MV-4-11 (cell line): Measurements from ENCODE around the gene TSKS.
A peak's percentile ranks its signal among the peaks of the same experiment; 100 is the strongest.
"Not testable (repeated sequence)": the region's sequence is repeated elsewhere in the genome, so short reads cannot be mapped to it uniquely, and the experiment has no call there.

ENCODE experiments used
- DNase-seq: peaks from one replicate; lab custom pipeline; 2025; lab: John Stamatoyannopoulos, UW

The TSKS gene

DNA sequence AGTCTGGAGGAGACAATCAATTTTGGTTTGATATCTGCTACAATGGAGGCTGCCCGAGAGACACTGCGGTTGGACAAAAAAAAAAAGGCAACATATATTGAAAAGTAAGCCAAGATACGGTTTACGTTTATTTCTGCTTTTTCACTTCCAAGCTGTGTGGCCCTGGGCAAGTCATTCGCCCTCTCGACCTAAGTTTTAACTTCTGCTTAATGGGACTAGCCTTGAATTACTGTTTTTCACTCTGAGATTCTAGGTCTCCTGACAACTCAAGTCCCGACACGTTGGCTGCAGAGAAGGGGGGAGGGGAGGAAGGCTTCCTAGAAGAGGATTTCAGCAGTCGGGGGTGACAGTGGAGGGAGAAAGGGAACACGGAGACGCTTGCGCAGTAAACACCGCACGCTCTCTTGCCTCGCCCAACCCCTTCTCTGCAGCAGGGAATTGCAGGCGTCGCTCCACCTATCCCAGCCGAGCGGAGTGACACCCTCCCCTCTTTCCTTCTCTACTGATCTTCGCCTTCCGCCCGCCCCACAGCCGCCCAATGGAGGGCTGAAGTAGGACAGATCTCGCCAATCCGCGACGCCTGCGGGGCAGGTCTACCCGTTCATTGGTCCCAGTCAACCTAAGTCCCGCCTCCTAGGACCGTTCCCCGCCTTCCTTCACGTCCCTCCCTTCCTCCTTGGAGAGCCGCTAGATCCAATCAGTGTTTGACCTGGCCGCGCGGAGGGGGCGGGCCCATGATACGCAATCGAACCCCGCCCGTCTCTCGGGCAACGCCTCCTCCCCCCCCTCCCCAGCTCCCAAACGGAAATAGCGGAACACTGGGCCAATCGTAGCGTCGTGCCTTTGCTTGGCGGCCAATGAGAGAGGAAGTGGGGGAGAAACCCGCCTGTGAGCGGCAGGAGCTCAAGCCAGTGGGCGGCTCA is 3.2 kb upstream of the TSKS start:
- peak; percentile 100 for DNase-seq

DNA sequence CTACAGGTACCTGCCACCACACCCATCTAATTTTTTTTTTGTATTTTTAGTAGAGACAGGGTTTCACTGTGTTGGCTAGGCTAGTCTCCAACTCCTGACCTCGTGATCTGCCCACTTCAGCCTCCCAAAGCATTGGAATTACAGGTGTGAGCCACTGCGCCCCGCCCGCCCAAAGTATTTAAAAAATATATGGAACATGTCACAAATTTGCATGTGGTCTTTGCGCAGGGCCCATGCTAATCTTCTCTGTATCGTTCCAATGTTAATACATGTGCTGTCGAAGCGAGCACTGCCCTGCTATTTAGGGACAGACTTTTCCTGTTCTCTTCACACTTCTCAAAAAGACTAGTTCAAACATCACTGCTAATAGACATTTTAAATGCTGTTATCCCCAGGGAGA is 1.2 kb upstream of the TSKS start:
- no peak for DNase-seq

DNA sequence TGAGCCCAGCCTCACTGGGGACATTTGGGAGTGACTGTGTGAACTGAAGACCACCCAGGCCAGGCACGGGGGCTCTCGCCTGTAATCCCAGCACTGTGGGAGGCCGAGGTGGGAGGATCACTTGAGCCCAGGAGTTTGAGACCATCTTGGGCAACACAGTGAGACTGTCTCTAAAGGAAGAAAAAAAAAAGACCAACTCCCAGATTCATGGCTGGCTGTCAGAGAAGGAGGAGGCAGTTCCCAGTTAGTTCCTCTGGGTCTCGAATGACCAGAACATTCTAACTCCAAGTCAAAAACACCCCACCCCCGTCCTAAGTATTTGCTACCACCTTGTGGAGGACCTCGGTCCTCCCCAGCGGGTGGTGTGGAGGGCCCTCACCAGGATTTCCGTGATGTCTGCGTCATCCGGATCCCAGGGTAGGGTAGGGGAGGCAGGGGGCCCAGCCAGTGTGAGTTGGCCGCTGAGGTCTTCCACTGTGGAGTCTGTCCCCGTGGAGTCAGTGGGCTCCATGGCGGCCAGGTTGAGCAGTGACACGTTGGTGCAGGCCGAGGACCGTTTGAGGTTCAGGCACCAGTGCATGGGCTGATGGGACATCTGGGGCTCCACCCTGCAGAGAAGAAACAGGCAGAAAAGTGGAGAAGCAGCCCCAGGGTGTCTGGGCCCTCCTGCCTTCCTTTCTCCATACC is 1.3 kb downstream of the TSKS start:
- DNase-seq = peak; percentile 81

DNA sequence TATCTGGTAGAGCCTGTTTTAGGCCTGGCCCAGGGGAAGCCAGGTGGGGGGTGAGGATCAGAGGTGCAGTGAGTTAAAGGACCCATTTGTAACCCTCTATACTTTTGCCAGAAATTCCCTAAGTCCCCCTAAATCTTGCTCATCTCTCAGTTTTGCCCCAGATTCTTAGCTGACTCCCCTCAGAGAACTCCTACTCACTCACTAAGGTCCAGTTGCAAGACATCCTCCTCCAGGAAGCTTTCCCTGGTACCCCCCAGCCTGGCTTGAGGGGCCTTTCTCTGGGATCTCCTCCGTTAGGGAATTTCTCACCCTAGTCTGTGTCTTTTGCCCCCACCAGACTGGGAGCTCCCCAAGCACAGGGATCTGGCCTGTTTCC is 1.9 kb downstream of the TSKS start:
- DNase-seq = no peak

DNA sequence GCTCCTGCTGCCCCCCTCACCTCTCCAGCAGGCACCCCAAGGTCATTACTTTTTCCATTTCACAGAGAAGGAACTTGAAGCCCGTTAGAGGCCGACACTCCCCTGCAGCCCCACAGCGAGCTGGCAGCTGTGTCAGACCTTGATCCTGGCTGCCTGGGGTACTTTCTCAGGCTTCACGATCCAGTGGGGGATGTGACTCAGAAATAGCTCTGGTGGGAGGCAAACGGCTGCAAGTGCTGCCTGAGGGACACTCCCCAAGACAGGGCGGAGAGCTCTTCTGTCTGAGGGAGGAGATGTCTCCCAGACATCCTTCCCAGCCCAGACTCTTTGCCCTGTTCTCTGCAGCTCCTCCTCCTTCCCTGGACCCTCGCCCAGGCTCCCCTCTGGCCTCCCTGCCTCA is 4.8 kb downstream of the TSKS start:
- no peak for DNase-seq

DNA sequence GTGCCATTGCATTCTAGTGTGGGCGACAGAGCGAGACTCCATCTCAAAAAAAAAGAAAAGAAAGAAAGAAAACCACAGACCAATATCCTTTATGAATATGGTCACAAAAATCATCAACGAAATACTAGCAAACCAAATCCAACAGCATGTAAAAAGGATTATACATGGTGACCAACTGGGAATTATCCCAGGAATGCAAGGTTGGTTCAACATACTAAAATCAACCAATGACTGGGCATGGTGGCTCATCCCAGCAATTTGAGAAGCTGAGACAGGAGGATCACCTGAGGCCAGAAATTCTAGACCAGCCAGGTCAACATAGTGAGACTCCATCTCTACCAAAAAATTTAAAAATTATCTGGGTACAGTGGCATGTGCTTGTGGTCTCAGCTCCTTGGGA is 7.2 kb downstream of the TSKS start:
- no peak for DNase-seq

DNA sequence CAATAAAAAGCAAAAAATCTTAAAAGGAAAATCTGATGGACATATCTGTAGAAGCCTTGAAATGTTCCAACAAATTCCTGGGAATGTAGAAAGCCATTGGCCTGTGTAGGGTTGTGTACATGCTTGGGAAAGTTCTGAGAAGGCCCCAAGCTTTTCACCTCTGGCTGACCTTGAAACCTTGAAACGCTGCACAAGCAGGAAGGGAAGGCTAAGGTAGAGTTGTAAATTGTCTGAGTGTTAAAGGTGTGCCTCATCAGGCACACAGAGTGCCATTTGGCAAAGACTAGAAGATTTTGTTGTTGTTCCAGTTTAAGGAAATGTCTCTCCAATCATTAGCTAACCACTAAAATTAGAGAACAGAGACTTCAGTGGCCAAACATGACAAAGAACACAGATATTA is 10.4 kb downstream of the TSKS start:
- no peak for DNase-seq

DNA sequence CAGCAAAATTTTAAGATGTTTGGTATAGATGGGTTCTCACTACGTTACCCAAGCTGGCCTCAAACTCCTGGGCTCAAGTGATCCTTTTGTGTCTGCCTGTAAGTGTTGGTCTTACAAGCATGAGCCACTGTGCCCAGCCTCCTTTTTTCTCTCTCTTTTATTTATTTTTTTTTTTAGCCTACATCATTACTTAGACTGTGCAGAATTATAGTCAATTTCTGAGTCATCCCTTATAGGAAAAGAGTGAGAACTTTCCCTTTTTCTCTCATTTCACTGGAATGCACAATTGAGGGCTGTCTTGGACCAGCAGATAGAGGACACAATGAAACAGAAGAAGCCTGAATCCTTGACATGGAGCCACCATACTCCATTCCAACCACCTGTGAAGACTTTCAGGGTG is 13.3 kb downstream of the TSKS start:
- no peak for DNase-seq

DNA sequence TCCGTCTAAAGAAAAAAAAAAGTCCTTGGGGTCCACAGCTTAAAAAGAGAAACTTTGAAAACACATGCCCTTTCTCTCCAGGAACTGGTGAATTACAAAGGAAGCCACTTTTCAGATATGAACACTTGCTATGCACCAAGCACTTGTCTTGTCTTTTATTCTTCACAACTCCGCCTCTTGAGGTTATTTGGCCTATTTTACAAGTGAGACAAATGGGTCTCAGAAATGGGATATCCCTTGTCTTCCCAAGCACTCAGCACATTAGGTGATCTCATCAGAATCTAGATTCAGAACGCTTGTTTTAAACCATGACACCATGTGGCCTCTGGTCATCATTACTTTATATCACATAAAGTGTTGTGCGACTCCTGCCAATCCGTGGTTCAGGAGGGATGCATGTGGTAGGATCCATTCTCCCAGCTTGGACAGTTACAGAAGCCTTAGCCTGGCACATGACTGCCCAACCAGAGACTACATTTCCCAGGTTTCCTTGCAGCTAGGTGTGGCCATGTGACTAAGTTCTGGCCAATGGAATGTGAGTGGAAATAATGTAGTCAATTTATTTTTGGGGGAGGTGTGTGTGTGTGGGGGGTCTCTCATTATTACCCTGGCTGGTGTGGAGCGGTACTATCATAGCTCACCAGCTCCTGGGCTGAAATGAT is 13.9 kb downstream of the TSKS start:
- DNase-seq = no peak

DNA sequence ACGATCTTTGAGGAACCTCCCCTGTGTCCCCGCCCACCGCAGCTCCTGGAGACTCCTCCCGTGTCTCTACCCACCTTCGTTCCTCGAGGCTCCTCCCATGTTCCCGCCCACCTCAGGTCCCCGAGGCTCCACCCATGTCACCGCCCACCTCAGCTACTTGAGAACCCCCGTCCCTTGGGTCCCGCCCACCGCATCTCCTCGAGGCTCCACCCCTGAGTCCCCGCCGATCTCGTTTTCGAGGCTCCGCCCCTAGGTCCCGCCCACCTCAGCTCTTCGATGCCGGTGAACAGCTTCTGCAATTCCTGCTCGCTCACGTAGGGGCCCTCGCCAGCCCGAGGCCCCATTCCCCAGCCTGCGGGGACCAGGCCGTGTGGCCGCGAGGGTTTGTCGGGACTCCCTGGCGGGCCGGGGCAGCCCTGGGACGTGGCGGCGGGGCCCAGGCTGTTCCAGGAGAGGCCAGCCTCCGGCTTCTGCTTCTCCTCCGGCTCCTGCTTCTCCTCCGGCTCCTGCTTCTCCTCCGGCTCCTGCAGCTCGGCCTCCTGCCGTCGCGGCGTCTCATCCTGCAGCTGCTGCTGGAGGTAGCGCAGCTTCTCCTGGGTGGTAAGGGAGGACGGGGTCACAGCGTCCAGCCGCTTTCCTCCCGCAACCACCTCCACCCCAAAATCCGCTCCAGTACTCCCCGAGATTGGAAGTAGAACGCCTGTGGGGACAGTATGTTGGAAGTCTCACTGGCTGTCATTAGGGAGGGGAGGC is 16.7 kb downstream of the TSKS start:
- no peak for DNase-seq

DNA sequence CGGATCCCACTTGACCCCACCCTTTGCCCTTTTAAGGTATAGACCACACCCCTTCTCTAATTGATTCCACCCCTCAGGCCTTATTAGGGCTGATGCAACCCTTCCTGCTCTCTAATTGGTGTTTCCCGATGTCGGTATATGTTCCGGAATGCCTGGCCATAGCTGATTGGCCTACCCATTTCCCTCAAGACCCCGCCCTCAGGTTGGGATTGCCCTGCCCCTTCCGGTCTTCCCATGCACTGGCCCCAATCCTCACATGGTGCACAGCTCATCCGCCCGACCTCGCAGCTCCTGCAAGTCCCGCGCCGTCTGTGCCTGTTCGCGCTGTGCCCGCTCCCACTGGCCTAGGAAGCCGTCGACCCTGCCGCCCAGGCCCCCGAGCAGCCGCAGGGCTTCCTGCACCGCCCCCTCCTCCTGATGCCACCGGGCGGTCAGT is 18.1 kb downstream of the TSKS start:
- DNase-seq = no peak

DNA sequence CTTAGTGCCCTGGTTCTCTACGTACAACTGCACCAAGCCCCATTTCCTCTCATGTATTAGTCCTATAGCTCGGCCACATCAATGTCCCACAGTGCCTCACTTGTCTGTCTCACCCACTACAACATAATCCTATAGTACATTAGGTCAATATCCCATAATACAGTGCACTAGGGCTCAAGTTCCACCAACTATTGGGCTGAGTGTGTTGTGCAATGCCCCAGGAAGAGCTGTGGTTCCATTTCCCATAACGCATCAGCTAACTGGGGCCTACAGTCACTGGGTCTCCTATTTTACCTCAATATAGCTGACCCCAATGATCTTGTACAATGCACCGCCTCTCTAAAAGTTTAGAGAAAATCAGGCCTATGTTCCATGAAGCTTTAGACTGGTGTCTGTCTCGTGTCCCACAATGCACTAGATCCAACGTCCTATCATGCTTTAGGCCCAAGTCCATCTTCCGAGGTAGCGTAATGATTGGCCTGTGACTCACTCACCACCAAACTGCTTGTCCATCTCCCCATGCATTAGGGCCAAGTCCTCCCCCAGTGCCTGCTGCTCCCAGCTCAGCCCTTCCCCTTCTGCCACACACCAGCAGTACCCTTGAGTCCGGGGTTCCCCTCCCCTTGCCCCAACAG is 21.8 kb downstream of the TSKS start:
- peak; percentile 98 for DNase-seq

DNA sequence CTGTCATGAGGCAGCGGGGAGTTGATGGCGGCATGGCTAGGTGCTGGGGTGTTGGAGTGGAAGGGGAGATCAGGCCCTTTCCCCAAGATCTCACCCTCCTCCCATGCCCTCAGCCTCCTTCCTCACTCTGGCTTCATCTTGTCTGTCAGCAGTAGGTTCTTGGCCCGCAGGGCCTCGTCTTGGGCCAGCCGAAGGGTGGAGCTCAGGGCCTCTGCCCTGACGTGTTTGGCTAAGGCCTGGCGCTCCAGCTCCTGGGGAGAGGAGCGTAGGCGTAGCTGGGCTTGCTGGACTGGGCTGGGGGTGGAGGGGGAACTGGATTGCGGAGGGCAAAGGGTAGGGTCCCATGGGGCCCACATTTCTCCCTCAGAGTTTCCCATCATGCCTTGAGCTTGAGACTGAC is 23.2 kb downstream of the TSKS start:
- no peak for DNase-seq

DNA sequence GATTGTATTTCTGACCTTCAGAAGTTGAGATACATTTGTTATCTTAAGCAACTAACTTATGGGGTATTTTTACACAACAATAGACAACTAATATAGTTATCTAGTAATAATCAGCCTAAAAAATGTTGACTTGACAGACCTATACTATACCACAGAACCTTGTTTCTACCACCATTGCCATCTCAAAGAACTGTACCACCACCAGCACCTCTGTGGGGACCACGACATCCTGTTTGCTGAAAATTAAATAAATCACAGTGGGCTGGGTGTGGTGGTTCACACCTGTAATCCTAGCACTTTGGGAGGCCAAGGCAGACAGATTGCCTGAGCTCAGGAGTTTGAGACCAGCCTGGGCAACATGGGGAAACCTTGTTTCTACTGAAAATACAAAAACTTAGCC is 24.0 kb downstream of the TSKS start:
- no peak for DNase-seq

DNA sequence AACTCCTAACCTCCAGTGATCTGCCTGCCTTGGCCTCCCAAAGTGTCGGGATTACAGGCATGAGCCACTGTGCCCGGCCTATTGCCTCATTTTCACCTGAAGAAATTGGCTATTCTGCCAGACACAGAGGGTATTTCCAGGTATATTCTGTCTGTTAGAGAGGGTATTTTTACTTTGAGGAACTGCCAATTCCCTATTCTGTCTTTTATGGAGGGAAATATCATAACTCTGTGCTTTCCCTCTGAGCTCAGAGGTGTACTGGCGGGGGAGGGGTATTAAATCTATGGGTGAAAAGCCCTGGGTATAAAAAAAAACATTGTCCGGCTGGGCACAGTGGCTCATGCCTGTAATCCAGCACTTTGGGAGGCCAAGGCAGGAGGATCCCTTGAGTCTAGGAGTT is 24.8 kb downstream of the TSKS start:
- no peak for DNase-seq

DNA sequence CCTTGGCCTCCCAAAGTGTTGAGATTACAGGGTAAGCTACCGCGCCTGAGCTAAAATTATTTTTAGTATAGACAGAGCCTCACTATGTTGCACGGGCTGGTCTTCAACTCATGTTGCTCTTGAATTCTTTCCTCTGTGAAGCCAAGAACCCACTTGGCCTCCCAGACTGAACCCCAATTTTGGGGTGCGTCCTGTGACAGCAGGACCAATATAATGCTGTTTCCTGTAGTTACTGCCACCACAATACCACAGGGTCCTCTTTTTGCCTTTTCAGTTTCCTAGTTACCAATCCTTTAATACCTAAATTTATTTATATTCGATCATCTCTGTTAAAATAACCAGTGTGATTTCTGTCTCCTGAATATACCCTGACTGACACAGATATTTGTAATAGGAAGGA is 32.9 kb downstream of the TSKS start:
- peak; percentile 90 for DNase-seq

DNA sequence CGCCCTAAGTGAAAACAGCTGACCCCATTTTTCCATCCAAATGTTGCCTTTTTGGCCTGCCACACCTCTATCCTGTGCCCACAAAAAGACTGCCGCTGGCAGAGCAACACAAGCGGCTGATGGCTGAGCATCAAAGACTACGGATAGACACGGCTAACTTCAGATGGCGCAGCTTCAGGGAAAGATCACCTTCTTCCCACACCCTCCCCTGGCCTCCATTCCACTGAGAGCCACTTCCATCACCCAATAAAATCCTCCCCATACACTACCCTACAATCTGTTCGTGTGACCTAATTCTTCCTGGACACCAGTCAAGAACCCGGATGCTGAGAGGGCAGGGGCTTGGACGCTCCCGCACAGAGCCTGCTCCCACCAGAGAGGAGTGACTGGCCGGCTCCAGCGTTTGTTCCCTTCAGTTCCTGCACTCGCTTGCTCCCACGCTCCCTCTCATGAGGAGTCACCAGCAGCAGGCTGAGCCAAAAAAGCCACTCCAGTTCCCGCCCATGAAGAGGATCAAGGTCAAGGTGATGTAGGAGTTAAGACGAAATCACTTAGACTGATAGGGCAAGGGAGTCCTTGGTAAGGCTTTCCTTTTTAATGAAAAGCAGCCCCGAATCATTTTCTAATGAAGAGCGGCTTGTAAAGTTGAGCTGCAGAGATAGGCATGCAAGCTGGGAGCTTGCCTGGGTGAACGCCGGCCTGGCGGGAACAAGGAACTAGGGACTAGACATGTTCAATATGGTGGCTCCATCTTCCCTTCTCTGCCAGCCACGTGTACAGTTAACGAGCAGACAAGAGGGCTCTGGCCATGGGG is 35.7 kb downstream of the TSKS start:
- DNase-seq = no peak

DNA sequence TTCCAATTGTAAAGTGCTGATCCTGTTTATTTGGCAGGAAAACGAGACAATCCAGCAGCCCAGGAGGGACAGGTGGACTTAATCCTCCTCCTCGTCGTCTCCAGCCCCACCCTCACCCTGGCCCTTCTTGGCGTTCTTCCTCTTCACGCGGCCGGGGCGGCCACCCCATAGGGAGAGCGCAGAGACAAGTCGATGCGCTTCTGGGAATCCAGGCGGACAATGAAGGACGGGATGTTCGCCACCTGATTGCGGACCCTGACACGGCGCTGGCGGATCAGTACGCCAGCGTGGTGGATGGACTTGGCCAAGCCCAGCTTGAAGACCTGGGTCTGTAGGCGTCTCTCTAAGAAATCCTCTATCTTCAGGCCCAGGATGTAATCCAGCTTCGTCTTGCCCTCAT is 43.7 kb downstream of the TSKS start:
- not testable (repeated sequence) for DNase-seq

DNA sequence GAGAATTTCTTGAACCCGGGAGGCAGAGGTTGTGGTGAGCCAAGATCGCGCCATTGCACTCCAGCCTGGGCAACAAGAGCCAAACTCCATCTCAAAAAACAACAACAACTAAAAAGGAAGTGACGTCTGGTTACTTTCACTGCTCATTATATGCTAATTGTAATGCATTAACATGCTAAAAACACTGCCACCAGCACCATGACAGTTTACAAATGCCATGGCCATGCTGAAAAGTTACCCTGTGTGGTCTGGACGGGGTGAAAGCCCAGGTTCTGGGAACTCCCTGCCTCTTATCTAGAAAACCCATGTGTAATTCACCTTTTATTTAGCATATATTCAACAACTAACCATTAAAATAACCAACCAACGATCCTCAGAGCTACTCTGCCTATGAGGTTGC is 44.1 kb downstream of the TSKS start:
- peak; percentile 13 for DNase-seq

DNA sequence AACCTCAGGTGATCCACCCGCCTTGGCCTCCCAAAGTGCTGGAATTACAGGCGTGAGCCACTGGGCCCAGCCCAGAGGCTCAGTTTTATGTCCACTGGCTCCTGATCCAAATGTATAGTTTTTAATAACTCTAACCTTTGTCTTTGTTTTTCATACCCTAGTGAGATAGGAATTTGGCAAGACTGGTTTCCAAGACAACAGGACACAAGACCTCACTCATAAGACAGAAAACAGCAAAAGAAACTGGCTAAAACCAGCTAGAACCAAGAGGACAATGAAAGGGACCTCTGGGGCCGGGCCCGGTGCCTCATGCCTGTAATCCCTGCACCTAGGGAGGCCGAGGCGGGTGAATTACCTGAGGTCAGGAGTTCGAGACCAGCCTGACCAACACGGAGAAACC is 44.6 kb downstream of the TSKS start:
- no peak for DNase-seq

DNA sequence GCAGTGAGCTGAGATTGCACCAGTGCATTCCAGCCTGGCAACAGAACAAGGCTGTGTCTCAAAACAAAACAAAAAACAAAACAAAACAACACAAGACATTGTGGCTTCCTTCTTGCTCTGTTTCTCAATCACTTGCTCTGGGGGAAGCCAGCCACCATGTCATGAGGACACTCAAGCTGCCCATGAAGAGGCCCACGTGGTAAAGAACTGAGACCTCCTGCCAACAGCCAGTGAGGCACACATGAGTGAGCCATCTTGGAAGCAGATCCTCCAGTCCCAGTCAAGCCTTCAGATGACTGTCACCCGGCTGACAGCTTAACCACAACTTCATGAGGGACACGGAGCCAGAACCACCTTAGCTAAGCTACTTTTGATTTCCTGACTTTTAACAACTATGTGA is 47.0 kb downstream of the TSKS start:
- DNase-seq = peak; percentile 78
